Sciatic nerve (tissue), 2 donors: Measurements from ENCODE around the gene NUP160. TPM values are rescaled to one million over a fixed set of nuclear protein-coding genes. Genes with fewer than 3 reads are reported as not detected.
"Not testable (repeated sequence)": the region's sequence is repeated elsewhere in the genome, so short reads cannot be mapped to it uniquely, and the experiment has no call there.

Source experiments
- ATAC-seq: fragments of 200-7000 bp; cut with Tn5 transposase; one replicate; pipeline ENCODE4 v1.9.1; 2020; ENCODE audit warnings: mild to moderate bottlenecking, moderate library complexity
- DNase-seq: peaks from one replicate; pipeline ENCODE4 v3.0.0-alpha.2; 2020; ENCODE audit warnings: low spot score
- intact Hi-C: fragments of 100-400 bp; cut with DNase I; formaldehyde crosslinking; loops from one replicate; pipeline ENCODE4 v1.14.2; 2022
- total RNA-seq: library from RNA; stranded (reverse); fragmentation: NEBNext Ultra II Directional; extraction: Animal tissue kit (Norgen Biotek cat#: 25700); gene quantifications from one replicate; pipeline ENCODE4 v1.2.1, GENCODE V29; 2021
- donor health status: DM: no; HTN: no; CAD: no.
- donor health status: DM: no; HTN: no; CAD: no.

The NUP160 gene
- total RNA-seq, 1 donor from 2014 or later, result 48.0 TPM

DNA sequence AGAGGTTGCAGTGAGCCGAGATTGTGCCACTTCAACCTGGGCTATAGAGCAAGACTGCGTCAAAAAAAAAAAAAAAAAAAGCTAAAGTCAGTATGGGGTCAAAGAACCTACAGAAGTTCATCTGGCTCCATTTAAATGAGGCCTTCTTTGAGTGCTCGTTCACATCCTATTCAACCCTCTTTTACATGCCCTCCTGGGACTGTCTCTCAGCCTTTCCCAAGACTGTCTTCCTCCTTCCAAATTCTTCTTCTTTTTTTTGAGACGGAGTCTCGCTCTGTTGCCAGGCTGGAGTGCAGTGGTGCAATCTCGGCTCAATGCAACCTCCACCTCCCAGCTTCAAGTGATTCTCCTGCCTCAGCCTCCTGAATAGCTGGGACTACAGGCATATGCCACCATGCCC is 18.7 kb upstream of the NUP160 start:
- intact Hi-C loops, ATAC-seq, DNase-seq: not testable (repeated sequence)

- DNase-seq (no peak), ATAC-seq (no peak)
- intact Hi-C loops, result no loop called here
Measured at GRCh38 chr11:47864901-47865300, 16.8 kb upstream of the NUP160 start.

GRCh38 chr11:47863898-47864430 is 15.8 kb upstream of the NUP160 start:
- intact Hi-C loops, result no loop called here
- DNase-seq (no peak), ATAC-seq (peak; percentile 7)

- DNase-seq (no peak), ATAC-seq (peak; percentile 96)
- intact Hi-C loops, result no loop called here
Measured at GRCh38 chr11:47863189-47863897, 15.2 kb upstream of the NUP160 start.

DNA sequence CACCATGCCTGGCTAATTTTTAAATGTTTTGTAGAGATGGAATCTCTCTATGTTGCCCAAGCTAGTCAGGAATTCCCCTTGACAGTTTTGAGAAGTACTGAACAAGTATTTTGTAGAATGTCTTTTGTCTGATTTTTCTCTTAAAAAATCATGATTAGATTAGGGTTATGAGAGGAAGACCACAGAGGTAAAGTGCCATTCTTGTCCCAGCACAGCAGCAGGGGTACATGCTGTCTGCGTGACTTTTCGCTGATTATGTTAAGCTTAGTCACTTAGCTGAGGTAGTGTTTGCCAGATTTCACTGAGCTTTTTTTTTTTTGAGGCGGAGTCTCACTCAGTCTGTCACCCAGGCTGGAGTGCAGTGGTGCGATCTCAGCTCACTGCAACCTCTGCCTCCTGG is 13.6 kb upstream of the NUP160 start:
- intact Hi-C loops, result no loop called here
- DNase-seq, result no peak
- no peak for ATAC-seq

DNA sequence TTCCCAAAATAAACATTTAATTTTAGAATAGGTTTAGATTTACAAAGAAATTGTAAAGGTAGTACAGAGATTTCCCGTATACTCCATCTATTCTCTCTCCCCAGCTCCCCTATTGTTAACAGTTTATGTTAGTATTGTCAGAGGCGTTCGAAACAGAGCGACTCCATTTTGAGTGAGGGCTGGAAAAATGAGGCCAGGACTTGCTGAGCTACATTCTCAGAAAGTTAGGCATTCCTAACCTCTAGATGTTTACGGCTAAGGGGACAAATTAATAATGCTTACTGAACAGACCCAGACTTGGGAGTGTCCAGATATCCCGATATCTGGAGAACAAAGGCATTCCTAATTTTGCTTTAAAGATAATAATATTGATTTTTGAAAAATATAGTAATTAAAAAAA is 12.4 kb upstream of the NUP160 start:
- ATAC-seq (no peak), DNase-seq (no peak)
- intact Hi-C loops, result no loop called here

DNA sequence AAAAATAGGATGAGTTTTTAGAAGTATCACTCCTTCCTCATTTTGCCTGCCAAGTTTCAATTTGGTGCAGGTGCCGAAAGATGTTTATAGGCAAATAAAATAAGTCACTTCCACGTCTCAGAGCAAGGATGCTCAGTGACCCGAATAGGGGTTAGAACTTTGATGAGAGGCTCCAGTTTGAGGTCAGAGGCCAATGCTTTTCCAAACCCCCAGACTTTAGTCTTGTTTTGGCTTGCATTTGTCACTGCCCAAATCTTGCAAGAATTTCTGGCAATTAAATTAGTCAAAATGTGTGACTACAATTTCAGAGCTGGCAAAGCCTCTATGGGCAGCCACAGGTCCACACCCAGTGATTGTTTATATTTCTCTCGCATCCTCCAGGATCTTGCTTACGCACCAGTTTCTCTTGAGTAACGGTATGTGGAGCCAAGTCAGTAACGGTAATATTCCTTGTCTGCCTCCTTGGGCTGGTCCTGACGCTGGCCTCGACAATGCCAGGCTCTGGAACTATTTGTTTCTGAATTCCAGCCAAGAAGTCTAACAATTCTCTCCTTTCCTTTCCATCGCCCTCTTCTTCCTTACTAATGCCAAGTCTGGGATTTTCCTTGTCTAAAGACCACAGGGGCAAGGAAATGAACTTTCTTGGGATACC is 9.9 kb upstream of the NUP160 start:
- intact Hi-C loops, result no loop called here
- DNase-seq, result no peak
- peak; percentile 86 for ATAC-seq

- no peak for ATAC-seq
- intact Hi-C loops, result no loop called here
Measured at GRCh38 chr11:47857485-47857884, 9.3 kb upstream of the NUP160 start.

DNA sequence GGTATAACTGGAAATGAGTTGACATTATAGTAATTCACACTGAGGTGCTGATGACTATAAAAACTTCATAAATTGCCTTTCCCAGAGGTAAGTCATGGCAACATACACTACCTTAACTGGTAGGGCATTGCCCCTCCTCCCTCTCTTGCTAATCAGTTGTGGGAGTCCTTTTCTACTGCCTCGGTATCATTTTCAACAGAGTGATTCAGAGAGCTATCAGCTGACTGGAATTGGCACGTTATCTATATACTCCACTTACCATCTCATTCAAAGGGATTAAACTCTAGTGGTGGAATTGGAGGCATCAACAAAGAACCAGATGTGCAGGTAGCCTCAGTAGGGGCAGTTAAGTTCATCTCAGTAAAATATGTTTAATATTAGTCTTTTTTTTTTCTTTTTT is 8.0 kb upstream of the NUP160 start:
- DNase-seq (no peak), ATAC-seq (no peak)
- intact Hi-C loops, result no loop called here

More at GRCh38 chr11:47857485-47857884, 9.3 kb upstream of the NUP160 start:
- DNase-seq, result no peak

DNA sequence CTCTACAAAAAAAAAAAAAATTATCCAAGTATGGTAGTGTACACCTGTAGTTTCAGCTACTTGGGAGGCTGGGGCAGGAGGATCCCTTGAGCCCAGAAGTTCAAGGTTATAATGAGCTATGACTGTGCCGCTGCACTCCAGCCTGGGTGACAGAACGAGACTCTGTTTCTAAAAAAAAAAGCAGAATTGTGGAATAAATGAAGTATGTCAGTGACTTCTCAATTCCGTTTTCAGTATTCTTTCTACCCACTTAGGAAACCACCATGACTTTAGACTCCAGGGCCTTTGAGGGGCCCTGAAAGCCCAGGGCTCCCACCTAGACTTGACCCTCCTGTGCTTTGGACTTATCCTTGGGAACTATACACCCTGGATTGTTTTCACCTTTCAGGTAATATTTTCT is 6.5 kb upstream of the NUP160 start:
- intact Hi-C loops, result no loop called here
- ATAC-seq (no peak), DNase-seq (no peak)

DNA sequence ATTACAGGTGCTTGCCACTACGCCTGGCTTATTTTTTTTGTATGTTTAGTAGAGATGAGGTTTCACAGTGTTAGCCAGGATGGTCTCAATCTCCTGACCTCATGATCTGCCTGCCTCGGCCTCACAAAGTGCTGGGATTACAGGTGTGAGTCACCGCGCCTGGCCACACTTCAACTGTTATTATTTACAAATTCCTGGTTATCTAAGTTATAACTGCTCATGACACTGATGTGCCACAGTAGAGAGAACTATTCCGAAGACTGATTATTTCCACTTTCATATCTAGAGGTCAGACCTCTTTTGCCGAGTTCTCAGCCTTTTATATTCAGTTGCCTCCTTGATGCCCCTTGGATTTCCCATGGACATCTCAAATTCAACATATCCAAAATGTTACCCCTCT is 3.9 kb upstream of the NUP160 start:
- DNase-seq (no peak), ATAC-seq (no peak)
- intact Hi-C loops, result no loop called here

GRCh38 chr11:47850337-47850736 is 2.2 kb upstream of the NUP160 start:
- intact Hi-C loops, result no loop called here
- DNase-seq, result no peak
- ATAC-seq, result no peak

DNA sequence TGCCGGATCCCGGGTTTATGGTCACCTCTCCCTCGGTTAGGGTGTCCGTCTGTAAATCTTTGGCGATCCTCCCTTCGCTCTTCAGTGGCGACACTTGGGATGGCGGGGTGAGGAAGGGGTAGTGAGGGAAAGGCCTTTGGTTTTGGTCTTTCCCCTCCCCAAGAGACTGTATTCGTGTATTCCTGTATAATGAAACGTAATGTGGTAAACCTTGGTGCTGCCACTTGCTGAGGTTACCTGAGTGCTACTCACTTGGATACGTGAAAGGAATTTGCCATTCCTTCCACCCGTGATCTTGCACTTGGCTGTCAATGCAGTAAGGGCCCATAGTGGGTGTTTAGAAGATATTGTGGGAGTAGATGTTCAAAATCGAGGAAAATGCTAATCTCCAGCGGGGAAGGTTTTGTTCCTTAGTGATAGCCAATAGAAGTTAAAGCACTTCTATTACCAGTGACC is 578 bp upstream of the NUP160 start:
- no peak for DNase-seq
- intact Hi-C loops, result loop anchor here (5.0 kb wide), 1 partner anchor 646 kb away; no protein-coding TSS in a partner anchor
- peak; percentile 2 for ATAC-seq

GRCh38 chr11:47847537-47847891 is 636 bp downstream of the NUP160 start:
- ATAC-seq, result no peak
- intact Hi-C loops, result loop anchor here (5.0 kb wide), 1 partner anchor 645 kb away; no protein-coding TSS in a partner anchor
- no peak for DNase-seq

- no peak for ATAC-seq
- no peak for DNase-seq
- intact Hi-C loops, result loop anchor here (5.0 kb wide), 1 partner anchor 645 kb away; no protein-coding TSS in a partner anchor
Measured at GRCh38 chr11:47846998-47847397, 1.2 kb downstream of the NUP160 start.

DNA sequence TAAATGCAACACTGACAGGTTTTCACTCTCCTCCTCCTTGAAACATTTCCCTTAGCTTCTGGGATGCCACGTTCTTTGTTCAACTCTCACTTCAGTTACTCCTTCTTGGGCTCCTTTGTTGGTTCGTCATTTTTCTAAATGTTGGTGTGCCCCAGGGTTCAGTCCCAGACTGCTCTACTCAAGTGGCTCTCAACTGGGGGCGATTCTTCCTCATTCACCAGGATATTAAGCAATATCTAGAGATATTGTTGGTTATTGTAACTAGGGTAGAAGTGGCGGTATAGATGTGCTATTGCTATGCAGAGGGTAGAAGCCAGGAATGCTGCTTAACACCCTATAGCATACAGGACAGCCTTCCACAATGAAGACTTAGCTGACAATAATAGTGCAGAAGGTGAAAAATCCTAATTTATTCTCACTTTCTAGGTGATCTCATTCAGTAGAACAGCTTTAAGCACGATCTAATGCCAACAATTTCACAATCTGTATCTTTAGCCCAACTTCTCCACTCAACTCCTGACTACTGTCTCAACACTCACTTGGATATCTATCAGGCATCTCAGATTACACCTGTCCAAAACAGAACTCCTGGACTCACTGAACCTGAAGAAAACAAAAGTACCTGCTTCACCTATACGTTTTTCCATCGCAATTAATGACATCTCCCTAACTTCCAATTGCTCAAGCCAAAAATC is 4.6 kb downstream of the NUP160 start:
- ATAC-seq (no peak), DNase-seq (no peak)
- intact Hi-C loops, result no loop called here

DNA sequence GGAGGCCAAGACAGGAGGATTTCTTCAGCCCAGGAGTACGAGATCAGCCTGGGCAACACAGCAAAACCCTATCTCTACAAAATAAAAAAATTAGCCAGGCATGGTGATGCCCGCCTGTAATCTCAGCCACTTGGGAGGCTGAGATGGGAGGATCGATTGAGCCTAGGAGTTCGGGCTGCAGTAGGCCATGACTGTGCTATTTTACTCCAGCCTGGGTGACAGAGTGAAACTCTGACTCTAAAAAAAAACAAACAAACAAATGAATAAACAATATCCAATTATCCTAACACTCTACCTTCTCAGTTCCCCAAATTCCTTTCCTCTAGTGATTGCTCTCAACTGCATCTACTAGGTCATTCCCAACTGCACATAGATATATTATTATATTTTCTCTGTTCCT is 5.4 kb downstream of the NUP160 start:
- ATAC-seq (no peak), DNase-seq (no peak)
- intact Hi-C loops, result no loop called here

DNA sequence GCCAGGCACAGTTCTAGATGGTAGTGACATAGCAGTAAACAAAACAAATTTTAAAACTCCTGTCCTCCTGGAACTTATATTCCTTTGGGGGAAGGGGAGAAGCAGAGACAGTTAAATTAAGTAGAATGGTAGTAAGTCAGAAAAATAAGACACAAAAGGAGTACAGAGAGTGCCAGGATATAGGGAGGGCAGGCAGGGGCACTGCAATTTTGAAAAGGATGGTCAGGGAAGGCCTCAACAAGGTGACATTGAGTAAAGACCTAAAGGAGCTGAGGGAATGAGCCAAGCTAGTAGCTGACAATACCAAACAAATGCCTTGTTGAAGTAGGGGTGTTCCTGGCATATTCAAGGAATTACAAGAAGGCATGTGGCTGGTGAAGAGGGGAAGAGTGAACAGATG is 10.2 kb downstream of the NUP160 start:
- DNase-seq (no peak), ATAC-seq (no peak)
- intact Hi-C loops, result no loop called here

DNA sequence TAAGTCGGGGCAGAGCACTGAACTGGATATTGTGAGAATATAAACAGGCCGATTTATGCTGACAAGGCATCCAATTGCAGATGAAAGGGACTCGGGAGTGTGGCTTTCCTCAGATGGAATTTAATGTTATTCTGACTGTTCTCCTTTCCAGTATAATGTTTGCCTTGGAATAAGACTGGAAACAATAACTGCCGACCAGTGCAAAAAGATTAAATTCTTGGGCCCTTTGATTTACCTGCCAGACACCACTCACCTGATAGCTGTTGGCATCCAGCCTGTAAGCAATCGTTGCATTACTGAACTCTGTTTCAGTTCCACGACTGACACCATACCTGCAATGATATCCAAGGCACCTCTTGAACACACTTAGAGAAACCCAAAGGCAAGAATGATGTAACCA is 10.9 kb downstream of the NUP160 start:
- intact Hi-C loops, result no loop called here
- DNase-seq, result no peak
- no peak for ATAC-seq

DNA sequence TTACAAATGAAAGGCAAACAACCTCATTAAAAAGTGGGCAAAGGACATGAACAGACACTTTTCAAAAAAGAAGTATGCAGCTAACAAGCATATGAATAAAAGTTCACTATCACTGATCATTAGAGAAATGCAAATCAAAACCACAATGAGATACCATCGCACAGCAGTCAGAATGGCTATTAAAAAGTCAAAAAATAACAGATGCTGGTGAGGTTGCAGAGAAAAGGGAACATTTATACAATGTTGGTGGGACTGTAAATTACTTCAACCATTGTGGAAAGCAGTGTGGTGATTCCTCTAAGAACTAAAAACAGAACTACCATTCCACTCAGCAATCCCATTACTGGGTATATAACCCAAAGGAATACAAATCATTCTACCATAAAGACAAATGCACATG is 18.1 kb downstream of the NUP160 start:
- ATAC-seq, intact Hi-C loops, DNase-seq: not testable (repeated sequence)
